ENCODE data around the gene DNAJC15.

Gene DNAJC15

GRCh38 chr13:43113603-43114002 is 90.2 kb downstream of the DNAJC15 start:
- H3K4me3 ChIP-seq (ENCODE audit: low read depth, low read length): no peak overlapping the region
- no peak for DNase-seq (ENCODE audit: low read depth)

- no peak overlapping the region for H3K4me3 ChIP-seq (ENCODE audit: low read depth, low read length)
- no peak for DNase-seq (ENCODE audit: low read depth)
These were observed 91.1 kb downstream of the DNAJC15 start for GRCh38 chr13:43114504-43114903.

- no peak overlapping the region for H3K4me3 ChIP-seq (ENCODE audit: low read depth, low read length)
- no peak for DNase-seq (ENCODE audit: low read depth)
These were observed 91.8 kb downstream of the DNAJC15 start for GRCh38 chr13:43115141-43115540.

- DNase-seq (ENCODE audit: low read depth): no peak
- no peak overlapping the region for H3K4me3 ChIP-seq (ENCODE audit: low read depth, low read length)
These were observed 92.9 kb downstream of the DNAJC15 start for GRCh38 chr13:43116242-43116641.

GRCh38 chr13:43118521-43118920 is 95.1 kb downstream of the DNAJC15 start:
- no peak for DNase-seq (ENCODE audit: low read depth)
- no peak overlapping the region for H3K4me3 ChIP-seq (ENCODE audit: low read depth, low read length)

- DNase-seq (ENCODE audit: low read depth): no peak
- no peak overlapping the region for H3K4me3 ChIP-seq (ENCODE audit: low read depth, low read length)
These were observed 95.8 kb downstream of the DNAJC15 start for GRCh38 chr13:43119206-43119605.

GRCh38 chr13:43122791-43123190 is 99.4 kb downstream of the DNAJC15 start:
- H3K4me3 ChIP-seq (ENCODE audit: low read depth, low read length): no peak overlapping the region
- DNase-seq (ENCODE audit: low read depth): no peak

- no peak overlapping the region for H3K4me3 ChIP-seq (ENCODE audit: low read depth, low read length)
- no peak for DNase-seq (ENCODE audit: low read depth)
These were observed 100.5 kb downstream of the DNAJC15 start for GRCh38 chr13:43123856-43124255.

GRCh38 chr13:43124490-43124889 is 101.1 kb downstream of the DNAJC15 start:
- H3K4me3 ChIP-seq (ENCODE audit: low read depth, low read length): no peak overlapping the region
- no peak for DNase-seq (ENCODE audit: low read depth)

- DNase-seq (ENCODE audit: low read depth): no peak
- no peak overlapping the region for H3K4me3 ChIP-seq (ENCODE audit: low read depth, low read length)
These were observed 103.0 kb downstream of the DNAJC15 start for GRCh38 chr13:43126420-43126819.

- no peak for DNase-seq (ENCODE audit: low read depth)
- H3K4me3 ChIP-seq (ENCODE audit: low read depth, low read length): no peak overlapping the region
These were observed 103.9 kb downstream of the DNAJC15 start for GRCh38 chr13:43127103-43127798.

GRCh38 chr13:43127827-43128226 is 104.4 kb downstream of the DNAJC15 start:
- no peak overlapping the region for H3K4me3 ChIP-seq (ENCODE audit: low read depth, low read length)
- no peak for DNase-seq (ENCODE audit: low read depth)

GRCh38 chr13:43128504-43128961 is 105.1 kb downstream of the DNAJC15 start:
- no peak for DNase-seq (ENCODE audit: low read depth)
- no peak overlapping the region for H3K4me3 ChIP-seq (ENCODE audit: low read depth, low read length)

- DNase-seq (ENCODE audit: low read depth): no peak
- no peak overlapping the region for H3K4me3 ChIP-seq (ENCODE audit: low read depth, low read length)
These were observed 105.7 kb downstream of the DNAJC15 start for GRCh38 chr13:43129066-43129465.

- no peak overlapping the region for H3K4me3 ChIP-seq (ENCODE audit: low read depth, low read length)
- DNase-seq (ENCODE audit: low read depth): no peak
These were observed 106.2 kb downstream of the DNAJC15 start for GRCh38 chr13:43129511-43130110.

GRCh38 chr13:43132257-43132656 is 108.9 kb downstream of the DNAJC15 start:
- DNase-seq (ENCODE audit: low read depth): no peak

GRCh38 chr13:43132911-43133310 is 109.5 kb downstream of the DNAJC15 start:
- no peak overlapping the region for H3K4me3 ChIP-seq (ENCODE audit: low read depth, low read length)
- DNase-seq (ENCODE audit: low read depth): no peak

More at GRCh38 chr13:43132257-43132656, 108.9 kb downstream of the DNAJC15 start:
- H3K4me3 ChIP-seq (ENCODE audit: low read depth, low read length): no peak overlapping the region

GRCh38 chr13:43133792-43134191 is 110.4 kb downstream of the DNAJC15 start:
- DNase-seq (ENCODE audit: low read depth): no peak
- no peak overlapping the region for H3K4me3 ChIP-seq (ENCODE audit: low read depth, low read length)

- H3K4me3 ChIP-seq (ENCODE audit: low read depth, low read length): no peak overlapping the region
- DNase-seq (ENCODE audit: low read depth): no peak
These were observed 111.5 kb downstream of the DNAJC15 start for GRCh38 chr13:43134868-43135267.

- no peak for DNase-seq (ENCODE audit: low read depth)
- H3K4me3 ChIP-seq (ENCODE audit: low read depth, low read length): no peak overlapping the region
These were observed 112.1 kb downstream of the DNAJC15 start for GRCh38 chr13:43135516-43135915.

GRCh38 chr13:43136920-43137575 is 113.7 kb downstream of the DNAJC15 start:
- no peak for DNase-seq (ENCODE audit: low read depth)

More at GRCh38 chr13:43136920-43137575, 113.7 kb downstream of the DNAJC15 start:
- no peak overlapping the region for H3K4me3 ChIP-seq (ENCODE audit: low read depth, low read length)
